ENCODE results near the gene ACAD10. TPM values are rescaled to one million over a fixed set of nuclear protein-coding genes. Genes with fewer than 3 reads are reported as not detected.

ACAD10 gene
- total RNA-seq, 1 donor from 2014 or later: 18.3 TPM

DNA sequence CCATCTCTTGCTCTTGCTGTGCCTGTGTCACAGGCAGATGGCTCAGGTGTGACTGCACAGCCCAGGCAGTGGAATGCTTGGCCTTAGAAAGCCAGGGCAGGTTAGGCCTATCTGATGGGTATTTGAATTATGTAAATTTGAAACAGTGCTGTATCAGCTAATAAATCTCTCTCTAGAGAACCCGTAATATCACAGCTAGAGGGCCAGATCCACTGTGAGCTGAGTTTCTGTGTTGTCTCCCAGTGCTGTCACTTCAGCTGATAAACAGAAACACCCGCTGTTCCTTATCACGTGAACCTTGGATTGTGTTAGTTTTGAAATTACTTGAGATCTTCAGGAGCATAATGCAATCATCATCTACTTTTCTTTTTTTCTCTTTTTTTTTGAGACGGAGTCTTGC lies 59.4 kb downstream of the ACAD10 start:
- H3K4me1 ChIP-seq (ENCODE audit: control insufficient read depth in 3 of 3, insufficient read depth in 3 of 3, low read length in 3 of 3): peaks cover 0 to 5% (median 0%) of the 10 kb centered on the region in 3 donors
- no peaks in the 10 kb centered on the region for H3K27me3 ChIP-seq (ENCODE audit: control insufficient read depth in 3 of 3, insufficient read depth in 3 of 3, low read length in 3 of 3)
- peaks cover 39 to 55% (median 50%) of the 10 kb centered on the region in 3 donors for H3K36me3 ChIP-seq (ENCODE audit: control insufficient read depth in 3 of 3, insufficient read depth in 3 of 3, low read length in 3 of 3)
- no peak overlapping the region for H3K4me3 ChIP-seq (ENCODE audit: low read length in 3 of 3)
- H3K27ac ChIP-seq (ENCODE audit: low read depth, low read length): no peak overlapping the region
- H3K9me3 ChIP-seq (ENCODE audit: control insufficient read depth in 3 of 3, low read length in 3 of 3): no peaks in the 10 kb centered on the region
- H3K9ac ChIP-seq (ENCODE audit: low read depth in 1 of 3, low read length in 3 of 3): no peak overlapping the region

DNA sequence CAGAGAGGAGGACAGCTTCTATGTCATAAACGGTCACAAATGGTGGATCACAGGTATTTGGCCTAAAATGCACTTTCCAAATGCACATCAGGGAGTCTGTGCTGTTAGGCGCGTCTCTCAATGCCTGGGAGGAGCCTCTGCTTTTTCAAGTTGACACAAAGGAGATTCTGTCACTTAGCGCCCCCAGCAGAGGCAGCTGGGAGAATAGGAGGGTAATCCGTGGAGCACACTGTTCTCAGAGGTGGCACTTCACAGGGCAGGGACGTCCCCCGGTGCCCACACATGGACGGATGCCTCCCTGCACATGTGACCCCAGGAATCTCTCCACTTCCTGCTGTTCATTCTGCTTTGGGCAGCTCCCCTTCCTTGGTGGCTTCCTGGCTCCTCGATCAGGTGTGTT lies 61.5 kb downstream of the ACAD10 start:
- H3K9ac ChIP-seq (ENCODE audit: low read depth in 1 of 3, low read length in 3 of 3): no peak overlapping the region
- peaks cover 37 to 56% (median 50%) of the 10 kb centered on the region in 3 donors for H3K36me3 ChIP-seq (ENCODE audit: control insufficient read depth in 3 of 3, insufficient read depth in 3 of 3, low read length in 3 of 3)

DNA sequence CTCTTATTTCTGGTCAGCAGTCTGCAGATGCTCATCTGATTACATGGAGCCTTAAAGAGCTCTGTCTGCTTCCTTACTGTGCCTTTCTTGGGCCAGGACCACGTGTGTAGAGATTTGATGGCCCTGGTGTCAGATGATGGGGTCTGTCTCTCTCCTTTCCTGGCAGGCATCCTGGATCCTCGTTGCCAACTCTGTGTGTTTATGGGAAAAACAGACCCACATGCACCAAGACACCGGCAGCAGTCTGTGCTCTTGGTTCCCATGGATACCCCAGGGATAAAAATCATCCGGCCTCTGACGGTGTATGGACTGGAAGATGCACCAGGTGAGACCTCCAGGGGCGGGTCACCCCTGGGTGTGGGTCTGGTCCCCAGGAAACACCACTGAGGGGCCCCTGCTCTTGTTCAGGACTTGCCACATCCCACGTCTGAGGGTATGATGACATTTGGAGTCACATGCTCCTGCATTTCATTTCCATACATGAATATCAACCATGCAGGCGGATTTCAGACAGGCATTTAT lies 62.4 kb downstream of the ACAD10 start:
- no peak overlapping the region for H3K27ac ChIP-seq (ENCODE audit: low read depth, low read length)
- no peaks in the 10 kb centered on the region for H3K9me3 ChIP-seq (ENCODE audit: control insufficient read depth in 3 of 3, low read length in 3 of 3)
- no peak overlapping the region for H3K4me3 ChIP-seq (ENCODE audit: low read length in 3 of 3)
- peaks cover 0 to 5% (median under 1%) of the 10 kb centered on the region in 3 donors for H3K4me1 ChIP-seq (ENCODE audit: control insufficient read depth in 3 of 3, insufficient read depth in 3 of 3, low read length in 3 of 3)
- no peak overlapping the region for H3K9ac ChIP-seq (ENCODE audit: low read depth in 1 of 3, low read length in 3 of 3)
- no peaks in the 10 kb centered on the region for H3K27me3 ChIP-seq (ENCODE audit: control insufficient read depth in 3 of 3, insufficient read depth in 3 of 3, low read length in 3 of 3)
- peaks cover 37 to 56% (median 50%) of the 10 kb centered on the region in 3 donors for H3K36me3 ChIP-seq (ENCODE audit: control insufficient read depth in 3 of 3, insufficient read depth in 3 of 3, low read length in 3 of 3)

More for the DNA sequence above, 61.5 kb downstream of the ACAD10 start:
- Histone ChIP-seq H3K27me3 (ENCODE audit: control insufficient read depth in 3 of 3, insufficient read depth in 3 of 3, low read length in 3 of 3) (no peaks in the 10 kb centered on the region), H3K9me3 (ENCODE audit: control insufficient read depth in 3 of 3, low read length in 3 of 3) (no peaks in the 10 kb centered on the region), H3K4me1 (ENCODE audit: control insufficient read depth in 3 of 3, insufficient read depth in 3 of 3, low read length in 3 of 3) (peaks cover 0 to 5% (median 0%) of the 10 kb centered on the region in 3 donors), H3K4me3 (ENCODE audit: low read length in 3 of 3) (no peak overlapping the region), H3K27ac (ENCODE audit: low read depth, low read length) (no peak overlapping the region)

DNA sequence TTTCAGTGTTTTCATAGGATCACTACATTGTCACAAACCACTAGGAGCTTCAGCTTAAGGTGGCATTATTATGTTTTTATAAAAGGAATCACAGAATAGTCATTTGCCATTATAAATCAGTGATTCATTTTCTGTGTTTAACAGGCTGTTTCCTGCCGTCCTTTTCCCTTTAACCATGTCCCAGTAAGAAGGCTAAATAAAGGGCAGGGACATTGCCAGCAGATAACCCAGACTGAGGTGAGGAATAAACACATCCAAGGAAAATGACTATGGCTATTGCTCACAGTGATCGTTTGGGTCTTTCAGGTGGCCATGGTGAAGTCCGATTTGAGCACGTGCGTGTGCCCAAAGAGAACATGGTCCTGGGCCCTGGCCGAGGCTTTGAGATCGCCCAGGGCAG lies 63.0 kb downstream of the ACAD10 start:
- H3K4me3 ChIP-seq (ENCODE audit: low read length in 3 of 3): no peak overlapping the region
- peaks cover 0 to 10% (median 4%) of the 10 kb centered on the region in 3 donors for H3K4me1 ChIP-seq (ENCODE audit: control insufficient read depth in 3 of 3, insufficient read depth in 3 of 3, low read length in 3 of 3)
- no peak overlapping the region for H3K9ac ChIP-seq (ENCODE audit: low read depth in 1 of 3, low read length in 3 of 3)
- H3K9me3 ChIP-seq (ENCODE audit: control insufficient read depth in 3 of 3, low read length in 3 of 3): no peaks in the 10 kb centered on the region
- no peak overlapping the region for H3K27ac ChIP-seq (ENCODE audit: low read depth, low read length)
- no peaks in the 10 kb centered on the region for H3K27me3 ChIP-seq (ENCODE audit: control insufficient read depth in 3 of 3, insufficient read depth in 3 of 3, low read length in 3 of 3)
- peaks cover 39 to 59% (median 50%) of the 10 kb centered on the region in 3 donors for H3K36me3 ChIP-seq (ENCODE audit: control insufficient read depth in 3 of 3, insufficient read depth in 3 of 3, low read length in 3 of 3)

DNA sequence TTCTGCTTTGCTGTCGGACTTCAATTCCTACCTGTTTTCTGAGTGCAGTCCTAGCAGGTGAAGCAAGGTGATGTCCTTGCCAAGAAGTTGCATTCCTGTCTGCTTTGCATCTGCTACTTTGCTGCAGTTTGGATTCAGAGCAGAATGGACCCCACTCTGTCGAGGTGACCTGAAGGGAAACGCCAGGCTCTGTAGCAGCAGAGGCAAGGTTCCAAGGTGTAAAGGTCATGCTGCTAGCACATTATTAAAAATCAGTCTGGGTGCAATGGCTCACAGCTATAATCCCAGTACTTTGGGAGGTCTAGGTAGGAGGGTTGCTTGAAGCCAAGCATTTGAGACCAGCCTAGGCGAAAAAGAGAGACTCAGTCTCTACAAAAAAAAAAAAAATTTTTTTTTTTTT lies 63.5 kb downstream of the ACAD10 start:
- Histone ChIP-seq H3K9me3 (ENCODE audit: control insufficient read depth in 3 of 3, low read length in 3 of 3) (no peaks in the 10 kb centered on the region), H3K27me3 (ENCODE audit: control insufficient read depth in 3 of 3, insufficient read depth in 3 of 3, low read length in 3 of 3) (no peaks in the 10 kb centered on the region), H3K36me3 (ENCODE audit: control insufficient read depth in 3 of 3, insufficient read depth in 3 of 3, low read length in 3 of 3) (peaks cover 40 to 56% (median 46%) of the 10 kb centered on the region in 3 donors), H3K27ac (ENCODE audit: low read depth, low read length) (no peak overlapping the region), H3K4me1 (ENCODE audit: control insufficient read depth in 3 of 3, insufficient read depth in 3 of 3, low read length in 3 of 3) (peaks cover 2 to 12% (median 5%) of the 10 kb centered on the region in 3 donors), H3K9ac (ENCODE audit: low read depth in 1 of 3, low read length in 3 of 3) (no peak overlapping the region), H3K4me3 (ENCODE audit: low read length in 3 of 3) (no peak overlapping the region)

DNA sequence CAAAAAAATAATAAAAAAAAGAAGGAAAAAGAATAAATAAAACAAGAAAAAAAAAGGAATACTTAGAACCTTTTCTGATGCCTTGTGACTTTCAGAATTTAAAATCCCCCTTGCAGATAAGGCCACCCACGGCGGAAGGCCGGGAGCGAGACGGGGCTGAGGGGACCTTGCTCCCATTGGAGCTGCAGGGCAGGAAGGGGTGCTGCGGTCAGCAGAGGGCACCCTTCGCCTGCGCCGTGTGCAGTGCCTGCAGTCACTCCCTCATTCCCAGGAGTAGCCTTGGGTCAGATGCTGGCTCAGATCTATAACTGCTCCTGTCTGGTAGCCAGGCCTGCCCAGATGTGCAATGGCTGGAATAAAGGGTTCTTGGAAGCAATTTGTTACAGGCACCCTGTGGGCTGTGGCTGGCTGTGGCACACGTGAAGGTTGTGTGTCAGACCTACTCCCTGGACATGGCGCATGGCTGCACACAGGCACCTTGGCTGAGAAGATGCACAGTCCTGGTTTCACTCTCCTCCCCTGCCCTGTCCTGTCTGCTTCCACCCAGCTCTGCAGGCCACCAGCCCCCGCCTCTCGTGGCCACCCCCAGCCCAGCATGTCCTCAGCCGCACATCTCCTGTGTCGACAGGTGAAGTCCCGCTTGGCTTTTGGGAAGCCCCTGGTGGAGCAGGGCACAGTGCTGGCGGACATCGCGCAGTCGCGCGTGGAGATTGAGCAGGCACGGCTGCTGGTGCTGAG lies 67.5 kb downstream of the ACAD10 start:
- Histone ChIP-seq H3K4me1 (ENCODE audit: control insufficient read depth in 3 of 3, insufficient read depth in 3 of 3, low read length in 3 of 3) (peaks cover 19 to 39% (median 29%) of the 10 kb centered on the region in 3 donors), H3K27ac (ENCODE audit: low read depth, low read length) (no peak overlapping the region), H3K36me3 (ENCODE audit: control insufficient read depth in 3 of 3, insufficient read depth in 3 of 3, low read length in 3 of 3) (peaks cover 17 to 38% (median 33%) of the 10 kb centered on the region in 3 donors), H3K27me3 (ENCODE audit: control insufficient read depth in 3 of 3, insufficient read depth in 3 of 3, low read length in 3 of 3) (no peaks in the 10 kb centered on the region), H3K9ac (ENCODE audit: low read depth in 1 of 3, low read length in 3 of 3) (no peak overlapping the region), H3K4me3 (ENCODE audit: low read length in 3 of 3) (no peak overlapping the region), H3K9me3 (ENCODE audit: control insufficient read depth in 3 of 3, low read length in 3 of 3) (no peaks in the 10 kb centered on the region)

DNA sequence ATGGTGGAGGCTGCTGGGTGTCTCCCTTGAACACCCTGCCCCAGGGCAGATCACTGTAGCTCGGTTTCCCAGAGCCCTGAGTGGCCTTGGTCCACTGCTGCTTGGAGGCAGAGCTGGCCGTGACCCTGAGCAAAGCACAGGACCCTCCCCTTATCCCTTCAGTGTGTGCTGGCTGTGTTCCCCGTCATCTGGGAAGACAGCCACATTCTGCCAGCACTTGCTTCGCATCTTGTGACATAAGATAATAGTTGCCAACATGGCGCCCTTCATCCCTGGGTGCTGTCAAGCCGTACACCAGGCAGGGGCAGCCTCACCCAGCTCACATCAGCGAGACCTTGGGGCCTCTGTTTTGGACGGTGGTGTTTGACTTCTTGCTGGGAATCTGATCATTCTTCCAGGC lies 68.8 kb downstream of the ACAD10 start:
- Histone ChIP-seq H3K4me3 (ENCODE audit: low read length in 3 of 3) (no peak overlapping the region), H3K36me3 (ENCODE audit: control insufficient read depth in 3 of 3, insufficient read depth in 3 of 3, low read length in 3 of 3) (peaks cover 5 to 27% (median 23%) of the 10 kb centered on the region in 3 donors), H3K4me1 (ENCODE audit: control insufficient read depth in 3 of 3, insufficient read depth in 3 of 3, low read length in 3 of 3) (peaks cover 22 to 44% (median 33%) of the 10 kb centered on the region in 3 donors), H3K9me3 (ENCODE audit: control insufficient read depth in 3 of 3, low read length in 3 of 3) (no peaks in the 10 kb centered on the region), H3K27ac (ENCODE audit: low read depth, low read length) (no peak overlapping the region), H3K27me3 (ENCODE audit: control insufficient read depth in 3 of 3, insufficient read depth in 3 of 3, low read length in 3 of 3) (no peaks in the 10 kb centered on the region), H3K9ac (ENCODE audit: low read depth in 1 of 3, low read length in 3 of 3) (no peak overlapping the region)

DNA sequence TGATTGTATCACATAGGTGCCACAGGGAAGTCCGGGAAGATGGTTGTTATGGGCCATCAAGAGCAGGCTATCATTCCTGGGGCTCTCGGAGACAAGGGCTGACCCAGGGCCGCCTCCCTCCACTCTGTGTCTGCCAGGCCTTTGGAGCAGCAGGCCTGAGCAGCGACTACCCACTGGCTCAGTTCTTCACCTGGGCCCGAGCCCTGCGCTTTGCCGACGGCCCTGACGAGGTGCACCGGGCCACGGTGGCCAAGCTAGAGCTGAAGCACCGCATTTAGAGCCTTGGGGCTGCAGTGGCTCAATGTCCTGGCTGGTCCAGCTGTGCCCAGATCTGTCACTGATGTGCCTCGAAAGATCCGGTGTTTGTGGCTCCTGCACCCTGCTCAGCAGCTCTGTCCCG lies 70.3 kb downstream of the ACAD10 start:
- Histone ChIP-seq H3K36me3 (ENCODE audit: control insufficient read depth in 3 of 3, insufficient read depth in 3 of 3, low read length in 3 of 3) (peaks cover 5 to 23% (median 20%) of the 10 kb centered on the region in 3 donors), H3K27me3 (ENCODE audit: control insufficient read depth in 3 of 3, insufficient read depth in 3 of 3, low read length in 3 of 3) (no peaks in the 10 kb centered on the region), H3K27ac (ENCODE audit: low read depth, low read length) (no peak overlapping the region), H3K9me3 (ENCODE audit: control insufficient read depth in 3 of 3, low read length in 3 of 3) (no peaks in the 10 kb centered on the region), H3K4me1 (ENCODE audit: control insufficient read depth in 3 of 3, insufficient read depth in 3 of 3, low read length in 3 of 3) (peaks cover 22 to 44% (median 35%) of the 10 kb centered on the region in 3 donors), H3K9ac (ENCODE audit: low read depth in 1 of 3, low read length in 3 of 3) (peak overlapping the region in 1 of 3 donors; percentile 40), H3K4me3 (ENCODE audit: low read length in 3 of 3) (no peak overlapping the region)

DNA sequence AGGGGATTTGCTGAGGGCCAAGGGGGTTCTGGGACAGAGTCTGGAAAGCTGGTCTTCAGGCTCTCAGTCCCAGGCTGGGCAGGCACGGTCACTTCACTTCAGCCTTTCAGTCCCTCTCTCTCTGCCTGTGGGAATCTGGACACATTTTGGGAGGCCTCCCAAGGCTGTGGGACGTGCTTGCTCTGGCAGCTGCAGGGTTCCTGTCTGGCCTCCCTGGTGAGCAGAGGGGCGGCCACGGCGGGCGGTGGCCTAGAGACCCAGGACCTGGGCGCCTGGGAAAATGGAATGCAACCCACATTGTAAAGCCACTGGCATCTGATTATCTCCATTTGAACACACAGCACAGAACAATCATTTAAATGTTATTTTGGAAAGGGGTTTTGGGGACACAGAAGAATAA lies 70.8 kb downstream of the ACAD10 start:
- H3K27ac ChIP-seq (ENCODE audit: low read depth, low read length): peak overlapping the region; percentile 78
- H3K4me3 ChIP-seq (ENCODE audit: low read length in 3 of 3): no peak overlapping the region
- H3K36me3 ChIP-seq (ENCODE audit: control insufficient read depth in 3 of 3, insufficient read depth in 3 of 3, low read length in 3 of 3): peaks cover 5 to 23% (median 20%) of the 10 kb centered on the region in 3 donors
- H3K9me3 ChIP-seq (ENCODE audit: control insufficient read depth in 3 of 3, low read length in 3 of 3): no peaks in the 10 kb centered on the region
- peaks cover 22 to 44% (median 35%) of the 10 kb centered on the region in 3 donors for H3K4me1 ChIP-seq (ENCODE audit: control insufficient read depth in 3 of 3, insufficient read depth in 3 of 3, low read length in 3 of 3)
- H3K27me3 ChIP-seq (ENCODE audit: control insufficient read depth in 3 of 3, insufficient read depth in 3 of 3, low read length in 3 of 3): no peaks in the 10 kb centered on the region
- peak overlapping the region in 1 of 3 donors; percentile 40 for H3K9ac ChIP-seq (ENCODE audit: low read depth in 1 of 3, low read length in 3 of 3)
